NCI-H748 (cell line): ENCODE results near the gene ACTN4.
"Not testable (repeated sequence)": the region's sequence is repeated elsewhere in the genome, so short reads cannot be mapped to it uniquely, and the experiment has no call there.

Experiments used
- DNase-seq: peaks from one replicate; lab custom pipeline; 2025; ENCODE audit not compliant: unreplicated experiment; lab: John Stamatoyannopoulos, UW

Gene ACTN4

GRCh38 chr19:38735257-38735686, 87.8 kb downstream of the ACTN4 start:
- DNase-seq, result peak; percentile 74

GRCh38 chr19:38736036-38736412, 88.6 kb downstream of the ACTN4 start:
- peak; percentile 81 for DNase-seq

- peak; percentile 87 for DNase-seq
Measured at GRCh38 chr19:38736413-38737280, 89.2 kb downstream of the ACTN4 start.

- no peak for DNase-seq
Measured at GRCh38 chr19:38737281-38737865, 89.9 kb downstream of the ACTN4 start.

- no peak for DNase-seq
Measured at GRCh38 chr19:38737921-38738737, 90.7 kb downstream of the ACTN4 start.

GRCh38 chr19:38739440-38740256, 92.2 kb downstream of the ACTN4 start:
- no peak for DNase-seq

- DNase-seq, result no peak
Measured at GRCh38 chr19:38740257-38740592, 92.8 kb downstream of the ACTN4 start.

- no peak for DNase-seq
Measured at GRCh38 chr19:38740932-38741331, 93.5 kb downstream of the ACTN4 start.

- no peak for DNase-seq
Measured at GRCh38 chr19:38741670-38742069, 94.2 kb downstream of the ACTN4 start.

GRCh38 chr19:38742296-38742695, 94.8 kb downstream of the ACTN4 start:
- DNase-seq, result no peak

GRCh38 chr19:38742906-38743305, 95.5 kb downstream of the ACTN4 start:
- no peak for DNase-seq

- no peak for DNase-seq
Measured at GRCh38 chr19:38743394-38744297, 96.2 kb downstream of the ACTN4 start.

- no peak for DNase-seq
Measured at GRCh38 chr19:38744298-38744681, 96.8 kb downstream of the ACTN4 start, which contains the start of gene CAPN12. Gene CAPN12, minus strand, starts transcription at chr19:38744474. Its CDS starts 309 bp downstream, at chr19:38744165.

GRCh38 chr19:38744874-38745273, 97.4 kb downstream of the ACTN4 start:
- DNase-seq, result no peak

- no peak for DNase-seq
Measured at GRCh38 chr19:38745316-38745715, 97.9 kb downstream of the ACTN4 start.

GRCh38 chr19:38753783-38754182, 106.3 kb downstream of the ACTN4 start:
- DNase-seq, result not testable (repeated sequence)

- not testable (repeated sequence) for DNase-seq
Measured at GRCh38 chr19:38754196-38754595, 106.7 kb downstream of the ACTN4 start.

GRCh38 chr19:38759590-38760003, 112.1 kb downstream of the ACTN4 start:
- DNase-seq, result no peak

- not testable (repeated sequence) for DNase-seq
Measured at GRCh38 chr19:38760805-38761517, 113.5 kb downstream of the ACTN4 start.
